Liver (tissue), 9 donors: Measurements from ENCODE around the gene CFAP70. TPM values are rescaled to one million over a fixed set of nuclear protein-coding genes. Genes with fewer than 3 reads are reported as not detected.

Experiments used
- DNase-seq: peaks from one replicate; pipeline ENCODE4 v3.0.0-alpha.2; 2017; ENCODE audit warnings: low spot score
- H3K27ac ChIP-seq, 2 donors: one replicate each; pipeline ENCODE4 v1.7.0; 2013; ENCODE audit warnings: inconsistent platforms in 2 of 2, low read length in 2 of 2, control low read depth in 1 of 2, low read depth in 1 of 2, mild to moderate bottlenecking in 1 of 2
- H3K27me3 ChIP-seq, 4 donors: one replicate each; pipeline versions ENCODE4 v1.6.1 to v1.7.0; 2013; ENCODE audit warnings: low read length in 3 of 4, inconsistent platforms in 1 of 4, mild to moderate bottlenecking in 1 of 4, moderate library complexity in 1 of 4; ENCODE audit not compliant: control insufficient read depth in 4 of 4, insufficient read depth in 4 of 4
- H3K36me3 ChIP-seq, 4 donors: one replicate each; pipeline versions ENCODE4 v1.6.1 to v1.7.0; 2013; ENCODE audit warnings: low read length in 3 of 4, mild to moderate bottlenecking in 3 of 4, low read depth in 1 of 4, moderate library complexity in 1 of 4; ENCODE audit not compliant: control insufficient read depth in 4 of 4, insufficient read depth in 3 of 4
- H3K4me1 ChIP-seq, 4 donors: one replicate each; pipeline versions ENCODE4 v1.6.1 to v1.7.0; 2013; ENCODE audit warnings: low read length in 3 of 4, mild to moderate bottlenecking in 3 of 4, moderate library complexity in 1 of 4; ENCODE audit not compliant: control insufficient read depth in 4 of 4, insufficient read depth in 4 of 4
- H3K4me3 ChIP-seq, 3 donors: one replicate each; pipeline versions ENCODE4 v1.6.1 to v1.7.0; 2013; ENCODE audit warnings: low read length in 3 of 3, control low read depth in 1 of 3, low read depth in 1 of 3, mild to moderate bottlenecking in 1 of 3
- H3K9ac ChIP-seq, 2 donors: one replicate each; pipeline ENCODE4 v1.7.0; 2013; ENCODE audit warnings: low read length in 2 of 2, mild to moderate bottlenecking in 2 of 2, moderate library complexity in 2 of 2, control low read depth in 1 of 2, low read depth in 1 of 2
- H3K9me3 ChIP-seq, 4 donors: one replicate each; pipeline versions ENCODE4 v1.6.1 to v1.7.0; 2013; ENCODE audit warnings: low read length in 3 of 4; ENCODE audit not compliant: control insufficient read depth in 4 of 4
- ATF3 ChIP-seq: IDR thresholded peaks from 2 replicates; pipeline ENCODE4 v1.6.1; 2016; ENCODE audit warnings: antibody characterized with exemption
- CTCF ChIP-seq: fragments of 150-350 bp; IDR thresholded peaks from 2 replicates; pipeline ENCODE4 v1.5.1; 2017; ENCODE audit warnings: improper control_type of control experiment, low read depth, low read length; ENCODE audit not compliant: missing input control
- FOXA2 ChIP-seq: IDR thresholded peaks from 2 replicates; pipeline ENCODE4 v1.6.1; 2016; ENCODE audit warnings: antibody characterized with exemption
- GABPA ChIP-seq, 2 donors: IDR thresholded peaks in 1 of 2; conservative IDR thresholded peaks in 1 of 2; 2 replicates each; pipeline ENCODE4 v1.6.1; 2016; ENCODE audit warnings: antibody characterized with exemption in 2 of 2, mild to moderate bottlenecking in 1 of 2, moderate library complexity in 1 of 2
- HNF4G ChIP-seq: IDR thresholded peaks from 2 replicates; pipeline ENCODE4 v1.6.1; 2016; ENCODE audit warnings: antibody characterized with exemption
- REST ChIP-seq: IDR thresholded peaks from 2 replicates; pipeline ENCODE4 v1.6.1; 2016; ENCODE audit warnings: antibody characterized with exemption, mild to moderate bottlenecking
- SP1 ChIP-seq: IDR thresholded peaks from 2 replicates; pipeline ENCODE4 v1.6.1; 2018; ENCODE audit warnings: antibody characterized with exemption, mild to moderate bottlenecking
- TAF1 ChIP-seq: conservative IDR thresholded peaks from 2 replicates; pipeline ENCODE4 v1.6.1; 2016; ENCODE audit warnings: antibody characterized with exemption, mild to moderate bottlenecking
- ZBTB33 ChIP-seq: IDR thresholded peaks from 2 replicates; pipeline ENCODE4 v1.6.1; 2016; ENCODE audit warnings: antibody characterized with exemption
- WGBS: extraction: QIAGEN DNeasy Blood & Tissue Kit; methylation state at CpG from one replicate; pipeline ENCODE4 v1.1.7; 2013; 5-methylcytosine and 5-hydroxymethylcytosine counted together
- polyA plus RNA-seq, 2 donors: library from polyadenylated mRNA; stranded (reverse) in 1 of 2; unstranded in 1 of 2; fragments of 200-250 nt in 1 of 2; fragments of >200 nt in 1 of 2; fragmentation: Nextera tagmentation in 1 of 2; extraction: Ambion mirVana in 1 of 2; gene quantifications; one replicate each; pipeline versions ENCODE4 v1.2.1 to v1.2.3, GENCODE V29; 2013 to 2015
- total RNA-seq, 2 donors: library from RNA; depleted of rRNA; stranded (reverse); fragments of >200 nt; gene quantifications; one replicate each; pipeline ENCODE4 v1.2.3, GENCODE V29; 2014
- donor health status: healthy.
- donor health status: healthy.
- donor health status: healthy.
- donor health status: healthy.
- donor health status: healthy.

The CFAP70 gene
- total and polyA plus RNA-seq, 4 donors: 0.46 to 2.3 (median 0.80) TPM

- Histone ChIP-seq H3K9ac (no peak overlapping the region), H3K27me3 (no peaks in the 10 kb centered on the region), H3K4me1 (no peaks in the 10 kb centered on the region), H3K27ac (no peak overlapping the region), H3K9me3 (peaks cover 0 to 12% (median 2%) of the 10 kb centered on the region in 4 donors), H3K4me3 (no peak overlapping the region), H3K36me3 (no peaks in the 10 kb centered on the region)
- DNase-seq: no peak
- no peak for TF ChIP-seq FOXA2
- no peak for TF ChIP-seq TAF1
- no peak for TF ChIP-seq GABPA (IDR thresholded peaks at IDR 0.05 in 1 of 2, conservative IDR thresholded peaks at IDR 0.05 in 1 of 2)
- no peak for TF ChIP-seq ZBTB33
- TF ChIP-seq SP1: no peak
These were observed 52.4 kb downstream of the CFAP70 start for GRCh38 chr10:73306171-73306708.

- Histone ChIP-seq H3K36me3 (no peaks in the 10 kb centered on the region), H3K9me3 (no peaks in the 10 kb centered on the region), H3K27ac (no peak overlapping the region), H3K27me3 (no peaks in the 10 kb centered on the region), H3K4me3 (no peak overlapping the region), H3K9ac (no peak overlapping the region), H3K4me1 (no peaks in the 10 kb centered on the region)
- TF ChIP-seq CTCF (no peak), ZBTB33 (no peak), FOXA2 (no peak), HNF4G (no peak), ATF3 (no peak), REST (no peak)
- no peak for DNase-seq
- 82% methylated on average over 3 of the region's 3 CpGs for WGBS
These were observed 61.7 kb downstream of the CFAP70 start for GRCh38 chr10:73296946-73297345.
